NCI-H2107 treated with DMSO at 0.1 percent for 48 hours (cell line): Measurements from ENCODE around the gene RFXANK.
"Not testable (repeated sequence)": the region's sequence is repeated elsewhere in the genome, so short reads cannot be mapped to it uniquely, and the experiment has no call there.

Experiments
- DNase-seq: peaks from one replicate; lab custom pipeline; 2025; ENCODE audit not compliant: unreplicated experiment; lab: John Stamatoyannopoulos, UW

The RFXANK gene

GRCh38 chr19:19205416-19206410 lies 13.7 kb downstream of the RFXANK start:
- DNase-seq: no peak

- no peak for DNase-seq
Measured at GRCh38 chr19:19206938-19207337, 14.9 kb downstream of the RFXANK start.

- DNase-seq: no peak
Measured at GRCh38 chr19:19207637-19208572, 15.8 kb downstream of the RFXANK start.

GRCh38 chr19:19209372-19209771 lies 17.3 kb downstream of the RFXANK start:
- DNase-seq: no peak

GRCh38 chr19:19211499-19212420 lies 19.7 kb downstream of the RFXANK start, which contains the start of gene NCAN:
Gene NCAN (plus strand): TSS chr19:19211958. CDS start chr19:19216954, 4,996 bp downstream.
- no peak for DNase-seq

- DNase-seq: no peak
Measured at GRCh38 chr19:19212916-19213315, 20.9 kb downstream of the RFXANK start.

GRCh38 chr19:19213426-19214158 lies 21.5 kb downstream of the RFXANK start:
- no peak for DNase-seq

GRCh38 chr19:19214159-19214490 lies 22.1 kb downstream of the RFXANK start:
- DNase-seq: no peak

- DNase-seq: no peak
Measured at GRCh38 chr19:19214892-19215291, 22.8 kb downstream of the RFXANK start.

- no peak for DNase-seq
Measured at GRCh38 chr19:19215792-19216191, 23.7 kb downstream of the RFXANK start.

GRCh38 chr19:19217099-19217498 lies 25.0 kb downstream of the RFXANK start:
- no peak for DNase-seq

- DNase-seq: no peak
Measured at GRCh38 chr19:19218911-19219310, 26.9 kb downstream of the RFXANK start.

- DNase-seq: not testable (repeated sequence)
Measured at GRCh38 chr19:19221000-19221399, 28.9 kb downstream of the RFXANK start.

GRCh38 chr19:19223060-19223459 lies 31.0 kb downstream of the RFXANK start:
- no peak for DNase-seq

GRCh38 chr19:19223636-19224035 lies 31.6 kb downstream of the RFXANK start:
- DNase-seq: no peak

GRCh38 chr19:19224150-19224851 lies 32.2 kb downstream of the RFXANK start:
- DNase-seq: no peak

- peak; percentile 26 for DNase-seq
Measured at GRCh38 chr19:19224852-19225494, 32.9 kb downstream of the RFXANK start.

GRCh38 chr19:19226204-19226603 lies 34.1 kb downstream of the RFXANK start:
- no peak for DNase-seq

- no peak for DNase-seq
Measured at GRCh38 chr19:19226663-19227062, 34.6 kb downstream of the RFXANK start.
